ENCODE measurements around the gene HDGFL3.

HDGFL3 gene

DNA sequence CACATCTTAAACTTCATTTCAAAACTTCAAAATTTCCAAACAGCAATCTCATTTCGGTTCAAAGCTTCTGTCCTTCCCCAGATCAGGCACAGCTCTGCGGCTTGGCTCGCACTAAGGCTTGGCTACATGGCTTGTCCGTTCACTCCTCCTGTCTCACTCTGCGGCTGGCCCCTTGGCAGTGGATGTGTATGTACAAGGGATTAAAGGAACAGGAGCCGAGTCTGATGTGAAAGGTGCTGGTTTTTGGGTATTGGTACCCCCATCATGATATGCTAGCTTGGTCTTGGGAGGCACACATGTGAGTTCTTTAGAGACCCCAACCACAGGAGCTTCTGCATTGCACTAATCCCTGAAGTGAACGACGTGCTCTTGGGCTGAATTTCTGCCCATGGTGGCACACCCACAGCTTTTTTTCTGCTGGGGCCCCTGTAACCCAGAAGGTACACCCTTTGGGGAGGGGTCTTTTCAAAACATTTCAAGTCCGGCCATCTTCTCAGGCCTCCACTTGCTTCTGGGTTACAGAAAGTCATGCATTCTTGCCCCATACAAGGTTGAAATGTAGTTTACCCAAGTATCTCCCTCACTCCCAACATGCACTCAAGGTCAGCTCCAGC is 87.5 kb downstream of the HDGFL3 start:
- DNase-seq = no peak

DNA sequence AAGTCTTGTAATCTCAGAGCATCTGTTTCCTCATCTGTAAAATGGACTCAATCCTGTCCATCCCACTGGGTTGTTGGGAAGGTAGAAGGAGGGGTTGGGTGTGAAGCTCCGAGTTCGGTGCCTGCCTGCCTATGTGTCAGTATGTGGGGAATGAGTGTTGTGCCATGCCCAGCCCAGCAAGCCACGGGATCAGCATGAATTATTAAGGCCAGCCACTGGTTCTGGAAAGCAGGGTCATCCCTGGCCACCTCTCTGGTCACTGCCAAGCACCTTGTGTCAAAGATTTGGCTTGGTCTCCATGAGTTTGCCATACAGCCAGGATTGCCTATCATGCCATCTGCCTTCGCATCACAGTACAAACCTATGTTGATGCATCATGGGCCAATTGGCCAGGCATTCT is 88.7 kb downstream of the HDGFL3 start:
- DNase-seq = no peak

- DNase-seq = no peak
These were observed 89.3 kb downstream of the HDGFL3 start for GRCh38 chr15:83118291-83118827.

DNA sequence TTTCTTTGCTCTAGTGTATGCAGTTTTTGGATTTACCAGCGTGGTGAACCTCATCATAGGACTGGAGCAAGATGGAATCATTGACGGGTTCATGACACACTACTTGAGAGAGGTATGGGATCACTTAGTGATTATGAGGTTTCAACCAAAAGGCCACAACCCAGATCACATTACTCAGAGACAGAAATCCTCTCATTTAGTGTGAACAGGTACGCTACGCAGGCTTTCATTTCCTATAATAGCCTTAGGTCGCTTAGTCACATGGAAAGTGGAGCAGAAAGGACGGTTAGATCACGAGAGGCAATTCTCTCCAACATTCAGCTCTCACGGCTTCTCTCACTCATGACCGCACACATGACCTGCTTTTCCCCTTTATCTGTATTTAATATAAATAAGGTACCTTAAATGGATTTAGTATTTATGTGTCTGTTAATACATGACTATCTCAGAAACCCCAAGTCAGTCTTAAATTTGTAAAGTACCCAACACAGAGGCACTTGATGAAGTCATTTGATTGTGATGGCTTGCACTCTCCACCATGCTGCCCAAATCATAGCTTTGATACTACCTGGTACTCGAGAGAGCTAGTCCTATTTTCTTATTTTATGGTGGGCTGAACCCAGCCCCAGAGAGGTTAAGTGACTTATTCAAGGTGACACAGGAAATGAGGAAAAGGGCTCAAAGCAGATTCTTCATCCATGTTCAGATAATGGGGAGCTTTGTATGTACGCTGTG is 91.6 kb downstream of the HDGFL3 start:
- no peak for DNase-seq

GRCh38 chr15:83115410-83115809 is 92.2 kb downstream of the HDGFL3 start:
- DNase-seq = no peak

- no peak for DNase-seq
These were observed 92.8 kb downstream of the HDGFL3 start for GRCh38 chr15:83114856-83115255.

- DNase-seq = no peak
These were observed 93.5 kb downstream of the HDGFL3 start for GRCh38 chr15:83113881-83114674.

DNA sequence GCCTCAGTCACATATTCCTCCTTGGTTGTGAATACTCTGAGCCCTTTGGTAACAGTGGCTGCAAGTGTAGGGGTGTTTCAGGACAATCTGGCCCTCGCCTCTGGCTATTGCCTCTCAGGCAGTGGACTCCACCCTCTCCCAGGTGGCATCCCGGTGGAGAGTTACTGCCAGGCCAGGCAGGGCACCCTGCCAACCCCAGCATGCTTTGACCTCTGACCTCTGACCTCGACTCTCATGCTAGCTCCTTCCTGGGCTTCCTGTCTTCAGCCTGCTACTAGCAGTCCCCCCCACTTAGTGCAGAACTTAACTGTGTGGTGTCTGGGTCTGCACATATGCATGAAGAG is 94.7 kb downstream of the HDGFL3 start:
- no peak for DNase-seq

GRCh38 chr15:83112233-83112955 is 95.2 kb downstream of the HDGFL3 start:
- no peak for DNase-seq

- no peak for DNase-seq
These were observed 96.5 kb downstream of the HDGFL3 start for GRCh38 chr15:83111149-83111548.

DNA sequence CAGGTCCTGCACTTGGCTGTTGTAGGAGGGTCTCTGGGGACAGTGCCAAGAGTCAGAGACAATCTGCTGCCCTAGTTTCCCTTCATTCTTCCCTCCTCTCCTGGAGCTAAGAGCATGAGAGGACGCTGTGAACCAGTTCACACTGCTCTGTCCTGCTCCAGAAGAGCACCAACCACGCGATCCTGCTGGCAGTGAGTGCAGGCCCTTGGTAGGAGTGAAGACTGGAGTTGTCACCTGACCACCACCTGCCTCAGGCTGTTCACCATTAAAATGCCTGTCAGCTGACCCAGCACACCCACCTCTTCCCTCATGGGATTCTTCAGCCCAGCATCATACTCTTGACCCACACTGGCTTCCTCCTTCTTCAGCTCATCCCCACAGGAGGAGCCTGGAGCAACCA is 97.2 kb downstream of the HDGFL3 start:
- no peak for DNase-seq

- DNase-seq = no peak
These were observed 98.1 kb downstream of the HDGFL3 start for GRCh38 chr15:83109532-83109931.

GRCh38 chr15:83108266-83109219 is 99.1 kb downstream of the HDGFL3 start:
- DNase-seq = peak; percentile 98

- DNase-seq = no peak
These were observed 99.8 kb downstream of the HDGFL3 start for GRCh38 chr15:83107841-83108181.

DNA sequence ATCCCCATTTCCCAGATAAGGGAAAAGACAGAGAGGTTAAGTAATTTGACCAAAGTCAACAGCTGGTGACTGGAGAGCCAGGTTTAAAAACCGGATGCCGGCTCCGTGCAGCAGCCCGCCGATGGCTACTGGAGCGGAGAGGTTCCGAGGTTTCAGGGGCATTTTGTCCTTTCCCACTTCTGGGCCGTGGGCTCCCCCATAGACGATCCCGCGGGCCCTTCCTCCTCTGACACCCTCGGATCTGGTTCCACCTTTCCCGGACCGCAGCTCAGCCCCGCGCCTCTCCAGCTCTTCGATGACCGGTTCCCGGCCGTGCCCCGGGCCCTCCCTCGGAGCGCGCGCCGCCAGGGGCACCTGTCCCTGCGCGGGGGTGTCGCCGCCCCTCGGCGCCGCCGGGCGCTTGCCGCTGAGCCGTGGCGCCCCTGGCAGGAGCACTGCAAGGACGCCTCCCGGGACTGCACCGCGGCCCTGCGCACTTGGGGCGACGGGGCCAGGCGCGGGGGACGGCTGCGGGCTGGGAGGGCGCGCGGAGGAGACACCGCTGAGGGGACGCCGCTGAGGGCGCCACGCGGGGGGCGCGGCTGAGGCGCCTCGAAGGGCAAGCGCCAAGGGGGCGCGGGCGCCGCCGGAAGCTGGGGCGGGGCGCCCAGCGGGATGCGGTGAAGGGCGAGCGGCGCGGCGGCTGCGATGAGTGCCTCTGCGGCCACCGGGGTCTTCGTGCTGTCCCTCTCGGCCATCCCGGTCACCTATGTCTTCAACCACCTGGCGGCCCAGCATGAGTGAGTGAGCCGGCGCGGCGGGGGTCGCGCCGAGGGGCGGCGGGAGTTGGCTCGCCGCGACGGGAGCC is 100.4 kb downstream of the HDGFL3 start, which contains the start of gene TM6SF1:
Gene TM6SF1 (plus strand): TSS at position 652 of the 847 bp plus-strand sequence. CDS start 36 bp downstream, at position 688.
- no peak for DNase-seq

- no peak for DNase-seq
These were observed 102.2 kb downstream of the HDGFL3 start for GRCh38 chr15:83105440-83105839.

GRCh38 chr15:83104141-83104540 is 103.5 kb downstream of the HDGFL3 start:
- DNase-seq = no peak

- no peak for DNase-seq
These were observed 105.3 kb downstream of the HDGFL3 start for GRCh38 chr15:83102346-83102745.

GRCh38 chr15:83100097-83100646 is 107.5 kb downstream of the HDGFL3 start:
- peak; percentile 55 for DNase-seq

GRCh38 chr15:83099290-83099689 is 108.3 kb downstream of the HDGFL3 start:
- DNase-seq = no peak

GRCh38 chr15:83098079-83098478 is 109.5 kb downstream of the HDGFL3 start:
- no peak for DNase-seq

All from MV-4-11 (cell line).